Stimulated activated CD4-positive, alpha-beta T cell treated with anti-CD3 and anti-CD28 coated beads, Interleukin-4, amount 100 ng/mL, for 24 hours (primary cell): ENCODE data around the gene CNTN5.
"Not testable (repeated sequence)": the region's sequence is repeated elsewhere in the genome, so short reads cannot be mapped to it uniquely, and the experiment has no call there.

Source experiments
- DNase-seq: peaks from one replicate; pipeline ENCODE4 v3.0.0-alpha.2; 2020

CNTN5 gene

GRCh38 chr11:99279266-99279665 is 258.5 kb downstream of the CNTN5 start:
- DNase-seq: no peak

GRCh38 chr11:99281331-99281730 is 260.6 kb downstream of the CNTN5 start:
- DNase-seq: no peak

- DNase-seq: not testable (repeated sequence)
Observed at GRCh38 chr11:99297925-99298324, 277.2 kb downstream of the CNTN5 start.

- no peak for DNase-seq
Observed at GRCh38 chr11:99307510-99308088, 286.9 kb downstream of the CNTN5 start.

GRCh38 chr11:99311870-99312269 is 291.1 kb downstream of the CNTN5 start:
- no peak for DNase-seq

- no peak for DNase-seq
Observed at GRCh38 chr11:99316776-99317520, 296.2 kb downstream of the CNTN5 start.

GRCh38 chr11:99320769-99321290 is 300.1 kb downstream of the CNTN5 start:
- DNase-seq: no peak

GRCh38 chr11:99325847-99326246 is 305.1 kb downstream of the CNTN5 start:
- no peak for DNase-seq

- no peak for DNase-seq
Observed at GRCh38 chr11:99327066-99327465, 306.3 kb downstream of the CNTN5 start.

- no peak for DNase-seq
Observed at GRCh38 chr11:99327527-99327926, 306.8 kb downstream of the CNTN5 start.

- DNase-seq: no peak
Observed at GRCh38 chr11:99333621-99334020, 312.9 kb downstream of the CNTN5 start.

- DNase-seq: no peak
Observed at GRCh38 chr11:99343117-99343516, 322.4 kb downstream of the CNTN5 start.

- DNase-seq: no peak
Observed at GRCh38 chr11:99349151-99349673, 328.5 kb downstream of the CNTN5 start.

GRCh38 chr11:99351624-99352023 is 330.9 kb downstream of the CNTN5 start:
- no peak for DNase-seq

- no peak for DNase-seq
Observed at GRCh38 chr11:99352642-99353041, 331.9 kb downstream of the CNTN5 start.

- DNase-seq: no peak
Observed at GRCh38 chr11:99366546-99366945, 345.8 kb downstream of the CNTN5 start.

- DNase-seq: no peak
Observed at GRCh38 chr11:99368583-99368982, 347.8 kb downstream of the CNTN5 start.

- no peak for DNase-seq
Observed at GRCh38 chr11:99370549-99371216, 349.9 kb downstream of the CNTN5 start.

GRCh38 chr11:99371257-99371656 is 350.5 kb downstream of the CNTN5 start:
- no peak for DNase-seq

- no peak for DNase-seq
Observed at GRCh38 chr11:99376463-99376862, 355.7 kb downstream of the CNTN5 start.

GRCh38 chr11:99383648-99384245 is 363.0 kb downstream of the CNTN5 start:
- DNase-seq: no peak

- DNase-seq: no peak
Observed at GRCh38 chr11:99391245-99391644, 370.5 kb downstream of the CNTN5 start.

- no peak for DNase-seq
Observed at GRCh38 chr11:99406345-99406744, 385.6 kb downstream of the CNTN5 start.
